PC-9 (cell line): ENCODE results near the gene MECR. TPM values are rescaled to one million over a fixed set of nuclear protein-coding genes. Genes with fewer than 3 reads are reported as not detected.

Experiments
- BruUV-seq: library from RNA; stranded (reverse); fragments of 400-500 nt; replicated peaks from 2 replicates; lab custom pipeline; 2021; lab: Mats Ljungman, UMichigan
- CTCF ChIA-PET: fragments of 300-600 bp; sonication (Branson Sonifier 250); formaldehyde crosslinking; loops from one replicate; lab custom pipeline; 2022; ENCODE audit warnings: antibody characterized with exemption; lab: Charles Lee
- POLR2A ChIA-PET: fragments of 300-600 bp; sonication (Branson Sonifier 250); formaldehyde crosslinking; loops from one replicate; lab custom pipeline; 2022; ENCODE audit warnings: antibody characterized with exemption; ENCODE audit not compliant: unreplicated experiment; lab: Charles Lee
- DNase-seq, 2 experiments: peaks; one replicate each; pipeline versions ENCODE4 v3.0.0 to v3.0.0-alpha.2; 2015 to 2022; ENCODE audit warnings: mixed read lengths in 1 of 2
- H2AFZ ChIP-seq: fragments of 200-600 bp; sonication (generic); 2 replicates; pipeline ENCODE4 v1.8.1; 2017; ENCODE audit warnings: antibody characterized with exemption
- H3F3A ChIP-seq: fragments of 200-600 bp; sonication (generic); 2 replicates; pipeline ENCODE4 v1.8.1; 2017; ENCODE audit warnings: antibody characterized with exemption, mild to moderate bottlenecking, low read depth; ENCODE audit not compliant: insufficient read depth
- H3K27ac ChIP-seq: fragments of 200-600 bp; sonication (generic); 2 replicates; pipeline ENCODE4 v1.6.1; 2016; ENCODE audit warnings: mixed run types
- H3K27me3 ChIP-seq: fragments of 200-600 bp; sonication (generic); 2 replicates; pipeline ENCODE4 v1.6.1; 2016; ENCODE audit warnings: low read depth, mixed run types; ENCODE audit not compliant: insufficient read depth
- H3K36me3 ChIP-seq: fragments of 200-600 bp; sonication (generic); 2 replicates; pipeline ENCODE4 v1.6.1; 2016; ENCODE audit warnings: low read depth, mixed run types
- H3K4me1 ChIP-seq: fragments of 200-600 bp; sonication (generic); replicated peaks from 2 replicates; pipeline ENCODE4 v1.6.1; 2016; ENCODE audit warnings: mixed run types; ENCODE audit not compliant: insufficient read depth
- H3K4me2 ChIP-seq: fragments of 200-600 bp; sonication (generic); 2 replicates; pipeline ENCODE4 v1.6.1; 2017; ENCODE audit warnings: mixed run types
- H3K4me3 ChIP-seq: fragments of 200-600 bp; sonication (generic); 2 replicates; pipeline ENCODE4 v1.6.1; 2016; ENCODE audit warnings: mixed run types
- H3K79me2 ChIP-seq: fragments of 200-600 bp; sonication (generic); 2 replicates; pipeline ENCODE4 v1.6.1; 2017; ENCODE audit warnings: low read depth, mixed run types
- H3K9me2 ChIP-seq: fragments of 200-600 bp; sonication (generic); 2 replicates; pipeline ENCODE4 v1.8.1; 2017; ENCODE audit warnings: mild to moderate bottlenecking; ENCODE audit not compliant: insufficient read depth
- H3K9me3 ChIP-seq: fragments of 200-600 bp; sonication (generic); 2 replicates; pipeline ENCODE4 v1.8.1; 2016; ENCODE audit warnings: low read depth; ENCODE audit not compliant: insufficient read depth
- H4K20me1 ChIP-seq: fragments of 200-600 bp; sonication (generic); 2 replicates; pipeline ENCODE4 v1.8.1; 2017; ENCODE audit not compliant: insufficient read depth
- EZH2 ChIP-seq: fragments of 200-600 bp; sonication (generic); IDR thresholded peaks from 2 replicates; pipeline ENCODE4 v1.8.0; 2017; ENCODE audit warnings: antibody characterized with exemption, low read depth
- intact Hi-C: fragments of 100-400 bp; cut with micrococcal nuclease; formaldehyde crosslinking; loops from one replicate; pipeline ENCODE4 v1.10.0; 2022; ENCODE audit not compliant: unreplicated experiment
- total RNA-seq: library from RNA; stranded (reverse); gene quantifications from 2 replicates; pipeline ENCODE4 v1.2.3, GENCODE V29; 2021
- TF ChIP-seq, protein P1 (sequence below): fragments of 200-600 bp; sonication (generic); conservative IDR thresholded peaks from 2 replicates; pipeline ENCODE4 v1.6.1; 2017; ENCODE audit warnings: mixed run types, antibody characterized with exemption, mild to moderate bottlenecking, moderate library complexity

The MECR gene
- total RNA-seq, 1 experiment from 2014 or later = 46.4 TPM

DNA sequence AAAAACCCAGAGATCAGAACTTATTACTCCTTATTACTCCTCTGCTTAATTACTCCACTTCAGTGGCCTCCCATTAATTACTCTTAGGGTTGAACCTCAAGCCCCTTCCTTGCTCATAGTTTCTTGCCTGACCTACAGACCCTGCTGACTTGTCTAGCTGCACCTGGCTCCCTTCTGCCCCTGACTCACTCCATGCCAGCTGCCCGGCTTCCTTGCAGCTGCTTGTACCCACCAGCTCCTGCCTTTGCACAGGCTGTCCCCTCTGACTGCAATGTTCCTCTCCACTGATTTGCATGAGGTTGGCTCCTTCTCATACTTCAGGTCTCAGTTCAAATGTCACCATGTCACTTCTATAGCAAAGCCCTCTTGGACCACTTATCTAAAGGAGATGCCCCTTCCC lies 3.7 kb upstream of the MECR start:
- Histone ChIP-seq H3K27ac (no peak overlapping the region), H3K9me2 (no peaks in the 10 kb centered on the region), H3K4me2 (no peak overlapping the region), H3K9me3 (no peaks in the 10 kb centered on the region), H2AFZ (no peak overlapping the region), H3K4me3 (no peak overlapping the region), H3K4me1 (peaks cover 20% of the 10 kb centered on the region), H3K79me2 (peaks cover 20% of the 10 kb centered on the region), H3K36me3 (no peaks in the 10 kb centered on the region), H3K27me3 (no peaks in the 10 kb centered on the region), H4K20me1 (no peaks in the 10 kb centered on the region), H3F3A (peaks cover 7% of the 10 kb centered on the region)
- no peak for DNase-seq
- intact Hi-C loops = loop anchor here (10.0 kb wide), 4 partner anchors 210 to 880 kb away; no protein-coding TSS in a partner anchor
- TF ChIP-seq, protein P1, sequence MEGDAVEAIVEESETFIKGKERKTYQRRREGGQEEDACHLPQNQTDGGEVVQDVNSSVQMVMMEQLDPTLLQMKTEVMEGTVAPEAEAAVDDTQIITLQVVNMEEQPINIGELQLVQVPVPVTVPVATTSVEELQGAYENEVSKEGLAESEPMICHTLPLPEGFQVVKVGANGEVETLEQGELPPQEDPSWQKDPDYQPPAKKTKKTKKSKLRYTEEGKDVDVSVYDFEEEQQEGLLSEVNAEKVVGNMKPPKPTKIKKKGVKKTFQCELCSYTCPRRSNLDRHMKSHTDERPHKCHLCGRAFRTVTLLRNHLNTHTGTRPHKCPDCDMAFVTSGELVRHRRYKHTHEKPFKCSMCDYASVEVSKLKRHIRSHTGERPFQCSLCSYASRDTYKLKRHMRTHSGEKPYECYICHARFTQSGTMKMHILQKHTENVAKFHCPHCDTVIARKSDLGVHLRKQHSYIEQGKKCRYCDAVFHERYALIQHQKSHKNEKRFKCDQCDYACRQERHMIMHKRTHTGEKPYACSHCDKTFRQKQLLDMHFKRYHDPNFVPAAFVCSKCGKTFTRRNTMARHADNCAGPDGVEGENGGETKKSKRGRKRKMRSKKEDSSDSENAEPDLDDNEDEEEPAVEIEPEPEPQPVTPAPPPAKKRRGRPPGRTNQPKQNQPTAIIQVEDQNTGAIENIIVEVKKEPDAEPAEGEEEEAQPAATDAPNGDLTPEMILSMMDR = no peak
- TF ChIP-seq EZH2 = no peak
- CTCF ChIA-PET = interaction anchor here (0.6 kb wide), 1 partner anchor 107 kb away, joined by 5 read pairs; no protein-coding TSS in a partner anchor
- BruUV-seq = no TSS peak
- POLR2A ChIA-PET = no interaction called here

DNA sequence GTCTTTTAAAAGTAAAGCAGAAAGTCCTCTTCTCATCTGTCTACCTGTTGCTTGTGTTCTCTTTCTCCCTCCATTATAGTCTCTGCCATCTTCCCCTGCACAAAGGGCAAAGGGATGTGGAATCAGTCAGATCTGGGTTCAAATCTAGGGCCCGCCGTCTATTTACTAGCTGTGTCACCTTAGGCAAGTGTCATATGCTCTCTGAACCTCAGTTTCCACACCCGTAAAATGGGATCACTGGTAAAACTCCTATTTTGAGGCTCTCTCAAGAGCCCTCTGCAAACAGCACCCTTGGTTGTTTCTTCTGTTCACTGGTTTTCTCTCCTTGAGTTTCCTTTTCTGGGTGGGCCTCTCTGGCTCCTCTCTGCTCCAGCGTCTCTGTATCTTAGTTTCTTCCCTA lies 3.0 kb upstream of the MECR start:
- CTCF ChIA-PET = interaction anchor here (0.6 kb wide), 1 partner anchor 108 kb away, joined by 5 read pairs; no protein-coding TSS in a partner anchor

DNA sequence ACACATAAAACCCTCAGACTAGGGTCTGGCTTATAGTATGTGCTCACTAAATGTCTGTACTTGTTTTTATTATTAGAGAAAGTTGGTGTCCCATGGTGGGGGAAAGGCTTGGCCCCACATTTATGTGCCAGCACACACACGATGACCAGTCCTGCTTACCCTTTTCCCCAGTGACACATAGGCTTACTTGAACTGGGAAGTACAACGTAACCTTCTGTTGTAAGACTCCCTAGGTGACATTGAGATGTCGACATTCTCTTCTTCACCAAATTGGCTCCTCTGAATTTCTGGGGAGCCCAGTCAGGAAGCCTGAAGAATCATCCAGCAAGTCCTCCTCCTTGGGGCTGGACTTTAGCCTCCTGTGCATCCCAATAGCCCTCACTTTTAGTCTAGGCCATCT lies 1.7 kb upstream of the MECR start:
- H3K27me3 ChIP-seq = no peaks in the 10 kb centered on the region
- H3K79me2 ChIP-seq = peaks cover 31% of the 10 kb centered on the region
- peaks cover 15% of the 10 kb centered on the region for H3F3A ChIP-seq
- POLR2A ChIA-PET = no interaction called here
- no peaks in the 10 kb centered on the region for H4K20me1 ChIP-seq
- no peak for DNase-seq
- no peaks in the 10 kb centered on the region for H3K36me3 ChIP-seq
- no peak overlapping the region for H3K4me3 ChIP-seq
- BruUV-seq = no TSS peak
- intact Hi-C loops = loop anchor here (10.0 kb wide), 4 partner anchors 212 to 882 kb away; no protein-coding TSS in a partner anchor
- CTCF ChIA-PET = no interaction called here
- H3K9me3 ChIP-seq = no peaks in the 10 kb centered on the region
- H3K27ac ChIP-seq = no peak overlapping the region
- no peak overlapping the region for H3K4me2 ChIP-seq
- H3K9me2 ChIP-seq = no peaks in the 10 kb centered on the region
- no peak overlapping the region for H2AFZ ChIP-seq
- peaks cover 27% of the 10 kb centered on the region for H3K4me1 ChIP-seq
- no peak for TF ChIP-seq EZH2
- TF ChIP-seq, protein P1 = no peak

More for the DNA sequence above, 3.0 kb upstream of the MECR start:
- no peak for TF ChIP-seq EZH2
- TF ChIP-seq, protein P1 = no peak
- Histone ChIP-seq H2AFZ (no peak overlapping the region), H3K4me1 (peaks cover 20% of the 10 kb centered on the region), H3K36me3 (no peaks in the 10 kb centered on the region), H3K4me3 (no peak overlapping the region), H3K27ac (no peak overlapping the region), H4K20me1 (no peaks in the 10 kb centered on the region), H3K79me2 (peaks cover 27% of the 10 kb centered on the region), H3F3A (peaks cover 10% of the 10 kb centered on the region), H3K4me2 (no peak overlapping the region), H3K27me3 (no peaks in the 10 kb centered on the region), H3K9me3 (no peaks in the 10 kb centered on the region), H3K9me2 (no peaks in the 10 kb centered on the region)
- intact Hi-C loops = loop anchor here (10.0 kb wide), 4 partner anchors 211 to 881 kb away; no protein-coding TSS in a partner anchor
- POLR2A ChIA-PET = no interaction called here
- DNase-seq = no peak
- BruUV-seq = no TSS peak
